ENCODE measurements around the gene WNT7B. TPM values are rescaled to one million over a fixed set of nuclear protein-coding genes. Genes with fewer than 3 reads are reported as not detected.

The WNT7B gene
- total and polyA plus RNA-seq, 2 donors (not counting 1 experiment from before 2014, with no cell fraction given): 0.22 to 0.67 TPM

GRCh38 chr22:45969801-45970470 is 7.0 kb downstream of the WNT7B start:
- intact Hi-C loops (cut with micrococcal nuclease): no loop called here
- no peaks in the 10 kb centered on the region for H3K9me3 Mint-ChIP-seq (ENCODE audit: insufficient read depth)
- Histone ChIP-seq H2AFZ (ENCODE audit: insufficient read depth, low read depth, low read length, poor library complexity, severe bottlenecking) (no peak overlapping the region), H3K27me3 (replicated peaks in 1 of 4; ENCODE audit: control extremely low read depth in 1 of 4, control insufficient read depth in 3 of 4, insufficient read depth in 4 of 4, low read length in 3 of 4) (peaks cover 0 to 85% (median 32%) of the 10 kb centered on the region in 4 experiments), H3K79me2 (ENCODE audit: control insufficient read depth, insufficient read depth, low read length) (no peaks in the 10 kb centered on the region), H3K4me2 (replicated peaks; ENCODE audit: low read depth, low read length, poor library complexity, severe bottlenecking) (no peak overlapping the region), H3K27ac (ENCODE audit: low read length in 2 of 2) (no peak overlapping the region), H3K4me1 (ENCODE audit: control insufficient read depth in 2 of 2, insufficient read depth in 2 of 2, low read length in 2 of 2) (peaks cover 21 to 22% of the 10 kb centered on the region in 2 donors), H3K4me3 (ENCODE audit: control extremely low read depth in 1 of 5, extremely low read depth in 1 of 5, insufficient read depth in 1 of 5, low read depth in 2 of 5, low read length in 4 of 5) (no peak overlapping the region), H4K20me1 (ENCODE audit: control insufficient read depth, insufficient read depth, low read length, poor library complexity, severe bottlenecking) (no peaks in the 10 kb centered on the region), H3K36me3 (replicated peaks in 1 of 2; ENCODE audit: control extremely low read depth in 1 of 2, control insufficient read depth in 1 of 2, extremely low read depth in 1 of 2, insufficient read depth in 2 of 2, low read length in 1 of 2) (no peaks in the 10 kb centered on the region), H3K9me3 (ENCODE audit: control extremely low read depth in 1 of 3, control insufficient read depth in 2 of 3, insufficient read depth in 1 of 3, low read length in 2 of 3) (peaks cover 0 to 13% (median 0%) of the 10 kb centered on the region in 3 donors), H3K9ac (ENCODE audit: low read length) (no peak overlapping the region)
- ChIA-PET POLR2A (no interaction called here), CTCF (interaction anchor here (1.2 kb wide), 1 partner anchor 105 kb away, joined by 3 read pairs; no protein-coding TSS in a partner anchor)
- WGBS (ENCODE audit: insufficient coverage): 33% methylated on average over 21 of the region's 21 CpGs
- ATAC-seq (ENCODE audit: low read depth) (no peak), DNase-seq (no peak)
- peaks cover 54% of the 10 kb centered on the region for H3K27me3 Mint-ChIP-seq
- TF ChIP-seq EZH2 (IDR thresholded peaks at IDR 0.05; ENCODE audit: borderline replicate concordance, insufficient read depth, low read depth, low read length, poor library complexity, severe bottlenecking): no peak
- TF ChIP-seq, protein P1, sequence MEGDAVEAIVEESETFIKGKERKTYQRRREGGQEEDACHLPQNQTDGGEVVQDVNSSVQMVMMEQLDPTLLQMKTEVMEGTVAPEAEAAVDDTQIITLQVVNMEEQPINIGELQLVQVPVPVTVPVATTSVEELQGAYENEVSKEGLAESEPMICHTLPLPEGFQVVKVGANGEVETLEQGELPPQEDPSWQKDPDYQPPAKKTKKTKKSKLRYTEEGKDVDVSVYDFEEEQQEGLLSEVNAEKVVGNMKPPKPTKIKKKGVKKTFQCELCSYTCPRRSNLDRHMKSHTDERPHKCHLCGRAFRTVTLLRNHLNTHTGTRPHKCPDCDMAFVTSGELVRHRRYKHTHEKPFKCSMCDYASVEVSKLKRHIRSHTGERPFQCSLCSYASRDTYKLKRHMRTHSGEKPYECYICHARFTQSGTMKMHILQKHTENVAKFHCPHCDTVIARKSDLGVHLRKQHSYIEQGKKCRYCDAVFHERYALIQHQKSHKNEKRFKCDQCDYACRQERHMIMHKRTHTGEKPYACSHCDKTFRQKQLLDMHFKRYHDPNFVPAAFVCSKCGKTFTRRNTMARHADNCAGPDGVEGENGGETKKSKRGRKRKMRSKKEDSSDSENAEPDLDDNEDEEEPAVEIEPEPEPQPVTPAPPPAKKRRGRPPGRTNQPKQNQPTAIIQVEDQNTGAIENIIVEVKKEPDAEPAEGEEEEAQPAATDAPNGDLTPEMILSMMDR (IDR thresholded peaks at IDR 0.05): no peak
- H3K4me3 Mint-ChIP-seq: peak overlapping the region; percentile 5
- H3K4me1 Mint-ChIP-seq: peaks cover 17% of the 10 kb centered on the region
- H3K27ac Mint-ChIP-seq: no peak overlapping the region

- Histone ChIP-seq H3K4me1 (ENCODE audit: control insufficient read depth in 2 of 2, insufficient read depth in 2 of 2, low read length in 2 of 2) (peaks cover 16 to 17% of the 10 kb centered on the region in 2 donors), H3K9me3 (ENCODE audit: control extremely low read depth in 1 of 3, control insufficient read depth in 2 of 3, insufficient read depth in 1 of 3, low read length in 2 of 3) (peaks cover 0 to 7% (median 0%) of the 10 kb centered on the region in 3 donors), H3K27ac (ENCODE audit: low read length in 2 of 2) (no peak overlapping the region), H3K36me3 (replicated peaks in 1 of 2; ENCODE audit: control extremely low read depth in 1 of 2, control insufficient read depth in 1 of 2, extremely low read depth in 1 of 2, insufficient read depth in 2 of 2, low read length in 1 of 2) (no peaks in the 10 kb centered on the region), H3K27me3 (replicated peaks in 1 of 4; ENCODE audit: control extremely low read depth in 1 of 4, control insufficient read depth in 3 of 4, insufficient read depth in 4 of 4, low read length in 3 of 4) (peaks cover 0 to 85% (median 30%) of the 10 kb centered on the region in 4 experiments), H3K4me3 (ENCODE audit: control extremely low read depth in 1 of 5, extremely low read depth in 1 of 5, insufficient read depth in 1 of 5, low read depth in 2 of 5, low read length in 4 of 5) (no peak overlapping the region), H3K79me2 (ENCODE audit: control insufficient read depth, insufficient read depth, low read length) (no peaks in the 10 kb centered on the region), H2AFZ (ENCODE audit: insufficient read depth, low read depth, low read length, poor library complexity, severe bottlenecking) (no peak overlapping the region), H3K9ac (ENCODE audit: low read length) (no peak overlapping the region), H3K4me2 (replicated peaks; ENCODE audit: low read depth, low read length, poor library complexity, severe bottlenecking) (no peak overlapping the region), H4K20me1 (ENCODE audit: control insufficient read depth, insufficient read depth, low read length, poor library complexity, severe bottlenecking) (no peaks in the 10 kb centered on the region)
- ChIA-PET POLR2A (no interaction called here), CTCF (interaction anchor here (1.2 kb wide), 1 partner anchor 105 kb away, joined by 3 read pairs; no protein-coding TSS in a partner anchor)
- WGBS (ENCODE audit: insufficient coverage): 74% methylated on average over 11 of the region's 11 CpGs
- Mint-ChIP-seq H3K27ac (no peak overlapping the region), H3K27me3 (peaks cover 53% of the 10 kb centered on the region), H3K9me3 (ENCODE audit: insufficient read depth) (no peaks in the 10 kb centered on the region), H3K4me3 (no peak overlapping the region), H3K4me1 (peaks cover 15% of the 10 kb centered on the region)
- DNase-seq: no peak
- TF ChIP-seq, protein P1 (IDR thresholded peaks at IDR 0.05): no peak
- TF ChIP-seq EZH2 (IDR thresholded peaks at IDR 0.05; ENCODE audit: borderline replicate concordance, insufficient read depth, low read depth, low read length, poor library complexity, severe bottlenecking): no peak
- intact Hi-C loops (cut with micrococcal nuclease): no loop called here
- no peak for ATAC-seq (ENCODE audit: low read depth)
Observed at GRCh38 chr22:45969414-45969799, 7.6 kb downstream of the WNT7B start.

All from B cell (primary cell).